GM12878 (cell line): ENCODE measurements around the gene LRRC75A. TPM values are rescaled to one million over a fixed set of nuclear protein-coding genes. Genes with fewer than 3 reads are reported as not detected.

Source experiments
- ATAC-seq: fragments of 200-7000 bp; cut with Tn5 transposase; 3 replicates; pipeline ENCODE4 v1.9.1; 2020; ENCODE audit warnings: mild to moderate bottlenecking, moderate library complexity
- BruUV-seq: library from RNA; stranded (reverse); fragments of 400-500 nt; replicated peaks from 2 replicates; lab custom pipeline; 2021; lab: Mats Ljungman, UMichigan
- CTCF ChIA-PET: fragments of 300-600 bp; sonication (Branson Sonifier 250); formaldehyde crosslinking; extraction: SDS; loops from one replicate; lab custom pipeline; 2021; ENCODE audit warnings: inconsistent platforms; lab: Yijun Ruan, JAX
- POLR2A ChIA-PET: fragments of 350-600 bp; formaldehyde crosslinking; extraction: SDS; loops from one replicate; lab custom pipeline; 2021; ENCODE audit warnings: inconsistent platforms; lab: Charles Lee
- RAD21 ChIA-PET: fragments of 300-600 bp; sonication (Branson Sonifier 250); formaldehyde crosslinking; loops from one replicate; lab custom pipeline; 2023; ENCODE audit warnings: antibody characterized with exemption; ENCODE audit not compliant: unreplicated experiment; lab: Charles Lee
- SMC1A ChIA-PET: fragments of 300-600 bp; sonication (Branson Sonifier 250); formaldehyde crosslinking; loops from one replicate; lab custom pipeline; 2023; ENCODE audit not compliant: unreplicated experiment, uncharacterized antibody; lab: Charles Lee
- DNase-seq: peaks from one replicate; pipeline ENCODE4 v3.0.0-alpha.2; 2011; ENCODE audit warnings: low read depth, low spot score
- FAIRE-seq: peaks from 3 replicates; lab custom pipeline; 2011; peaks lifted over from hg19 to GRCh38; lab: Jason Lieb, UNC
- H2AFZ ChIP-seq: 2 replicates; pipeline ENCODE4 v1.6.0; 2011; ENCODE audit warnings: low read depth, low read length, control low read depth; ENCODE audit not compliant: control insufficient read depth
- H3K27ac ChIP-seq: 2 replicates; pipeline ENCODE4 v1.5.1; 2011; ENCODE audit warnings: control low read depth; ENCODE audit not compliant: control insufficient read depth, insufficient read depth
- H3K27me3 ChIP-seq, 2 experiments: replicated peaks in 1 of 2; 2 replicates each; pipeline versions ENCODE4 v1.6.0 to v1.6.1; 2011; ENCODE audit warnings: low read length in 1 of 2; ENCODE audit not compliant: control insufficient read depth in 2 of 2, insufficient read depth in 2 of 2
- H3K36me3 ChIP-seq, 2 experiments: 2 replicates each; pipeline ENCODE4 v1.5.1; 2011; ENCODE audit warnings: low read length in 1 of 2; ENCODE audit not compliant: control insufficient read depth in 2 of 2, insufficient read depth in 2 of 2
- H3K4me1 ChIP-seq: 2 replicates; pipeline ENCODE4 v1.6.1; 2011; ENCODE audit warnings: mild to moderate bottlenecking, low read length, moderate library complexity, mixed read lengths; ENCODE audit not compliant: control insufficient read depth, insufficient read depth
- H3K4me2 ChIP-seq: 2 replicates; pipeline ENCODE4 v1.6.0; 2011; ENCODE audit warnings: control low read depth; ENCODE audit not compliant: control insufficient read depth, insufficient read depth
- H3K4me3 ChIP-seq: fragments of 200-600 bp; sonication (generic); 2 replicates; pipeline ENCODE4 v1.5.1; 2016
- H3K79me2 ChIP-seq: 2 replicates; pipeline ENCODE4 v1.6.0; 2011; ENCODE audit warnings: low read length; ENCODE audit not compliant: control insufficient read depth, insufficient read depth
- H3K9ac ChIP-seq: 2 replicates; pipeline ENCODE4 v1.8.0; 2011; ENCODE audit warnings: low read length, control low read depth, mixed read lengths; ENCODE audit not compliant: control insufficient read depth, insufficient read depth
- H3K9me3 ChIP-seq: replicated peaks from 3 replicates; pipeline ENCODE4 v1.5.1; 2011; ENCODE audit warnings: mild to moderate bottlenecking, low read length; ENCODE audit not compliant: control insufficient read depth, insufficient read depth
- H4K20me1 ChIP-seq: 2 replicates; pipeline ENCODE4 v1.6.0; 2011; ENCODE audit not compliant: control insufficient read depth, insufficient read depth
- ATF7 ChIP-seq: fragments of 450-650 bp; IDR thresholded peaks from 2 replicates; pipeline ENCODE4 v1.6.1; 2016; ENCODE audit warnings: low read depth, mild to moderate bottlenecking
- ESRRA ChIP-seq: IDR thresholded peaks from 2 replicates; pipeline ENCODE4 v1.6.1; 2012; ENCODE audit warnings: mild to moderate bottlenecking, low read length, improper control_type of control experiment
- MTA3 ChIP-seq: IDR thresholded peaks from 2 replicates; pipeline ENCODE4 v1.6.1; 2012; ENCODE audit warnings: low read length, inconsistent platforms, borderline replicate concordance
- PML ChIP-seq: IDR thresholded peaks from 2 replicates; pipeline ENCODE4 v1.6.1; 2012; ENCODE audit warnings: low read length, inconsistent platforms
- POLR2AphosphoS2 ChIP-seq: IDR thresholded peaks from 2 replicates; pipeline ENCODE4 v1.6.1; 2011; ENCODE audit warnings: low read depth, mild to moderate bottlenecking, low read length, improper control_type of control experiment, moderate library complexity
- RBBP5 ChIP-seq: fragments of 200-600 bp; sonication (generic); conservative IDR thresholded peaks from 2 replicates; pipeline ENCODE4 v1.6.1; 2016
- SMC3 ChIP-seq: IDR thresholded peaks from 2 replicates; pipeline ENCODE4 v1.6.1; 2011; ENCODE audit warnings: low read length, improper control_type of control experiment, borderline replicate concordance
- SPI1 ChIP-seq: IDR thresholded peaks from 2 replicates; pipeline ENCODE4 v1.6.1; 2011; ENCODE audit warnings: low read depth, mild to moderate bottlenecking, low read length, moderate library complexity, borderline replicate concordance; ENCODE audit not compliant: insufficient read depth
- SREBF2 ChIP-seq: IDR thresholded peaks from 2 replicates; pipeline ENCODE4 v1.6.1; 2012; ENCODE audit warnings: mild to moderate bottlenecking, low read length
- SRF ChIP-seq, 2 experiments: IDR thresholded peaks; 2 replicates each; pipeline ENCODE4 v1.6.1; 2011; ENCODE audit warnings: low read depth in 2 of 2, low read length in 2 of 2, mild to moderate bottlenecking in 1 of 2, moderate library complexity in 1 of 2
- STAT3 ChIP-seq: IDR thresholded peaks from 2 replicates; pipeline ENCODE4 v1.6.1; 2011; ENCODE audit warnings: low read depth, low read length, improper control_type of control experiment
- WGBS: methylation state at CpG from one replicate; pipeline ENCODE4 v1.1.6; 2016; ENCODE audit warnings: low lambda C conversion rate; ENCODE audit not compliant: insufficient replicate concordance, insufficient coverage; ENCODE audit errors: missing lambda C conversion rate; 5-methylcytosine and 5-hydroxymethylcytosine counted together
- in situ Hi-C: fragments of 300-500 bp; cut with MboI; formaldehyde crosslinking; loops from 9 replicates; pipeline ENCODE4 v1.14.3; 2018; ENCODE audit warnings: mixed read lengths
- intact Hi-C: fragments of 100-400 bp; cut with micrococcal nuclease; formaldehyde crosslinking; loops from one replicate; pipeline ENCODE4 v1.14.2; 2022; ENCODE audit not compliant: unreplicated experiment
- polyA plus RNA-seq, 11 experiments: library from polyadenylated mRNA; depleted of rRNA in 4 of 11; unstranded in 6 of 11; stranded (reverse) in 5 of 11; fragments of >200 nt; fragmentation: Nextera tagmentation in 4 of 11; fragmentation: Illumina TruSeq in 1 of 11; extraction: Ambion mirVana in 4 of 11; extraction: Trizol in 1 of 11; gene quantifications; 1 replicate in 1 of 11; 2 replicates in 10 of 11; pipeline versions ENCODE4 v1.2.1 to v1.2.3, GENCODE V29; 2011 to 2016; ENCODE audit warnings: inconsistent platforms in 2 of 11, missing spikeins in 2 of 11, low read depth in 1 of 11
- total RNA-seq, 4 experiments: library from RNA; depleted of rRNA in 3 of 4; stranded (reverse); fragments of >200 nt in 3 of 4; fragmentation: Illumina TruSeq in 1 of 4; extraction: Trizol in 1 of 4; gene quantifications; 2 replicates each; pipeline versions ENCODE4 v1.2.1 to v1.2.3, GENCODE V29; 2013 to 2021
- TF ChIP-seq, protein P1 (sequence below): fragments of 450-650 bp; IDR thresholded peaks from 2 replicates; pipeline ENCODE4 v1.6.1; 2017; ENCODE audit warnings: mild to moderate bottlenecking

The LRRC75A gene
- total and polyA plus RNA-seq, 10 of the 15 experiments (the other 5 are each of a cell fraction or from before 2014, with no cell fraction given): 0.01 to 1.3 (median 0.09) TPM; not detected in 2

GRCh38 chr17:16472539-16472938 is 19.5 kb downstream of the LRRC75A start:
- intact Hi-C loops: no loop called here
- ChIA-PET RAD21 (no interaction called here), POLR2A (no interaction called here), SMC1A (no interaction called here), CTCF (interaction anchor here (1.1 to 1.6 kb wide), 3 partner anchors 49 to 109 kb away, joined by 3 to 5 read pairs (median 4); no protein-coding TSS in a partner anchor)
- FAIRE-seq: no peak
- H4K20me1 ChIP-seq: no peaks in the 10 kb centered on the region
- H3K27me3 ChIP-seq: no peaks in the 10 kb centered on the region
- no peak for DNase-seq
- no peak overlapping the region for H2AFZ ChIP-seq
- BruUV-seq: no TSS peak
- in situ Hi-C loops: no loop called here
- TF ChIP-seq SMC3 (no peak), SPI1 (no peak), SREBF2 (no peak), PML (no peak), ESRRA (no peak), SRF (IDR thresholded peaks at IDR 0.05; ENCODE audit: low read depth in 2 of 2, low read length in 2 of 2) (no peak), MTA3 (no peak), RBBP5 (no peak), POLR2AphosphoS2 (no peak), ATF7 (no peak), STAT3 (no peak)
- TF ChIP-seq, protein P1, sequence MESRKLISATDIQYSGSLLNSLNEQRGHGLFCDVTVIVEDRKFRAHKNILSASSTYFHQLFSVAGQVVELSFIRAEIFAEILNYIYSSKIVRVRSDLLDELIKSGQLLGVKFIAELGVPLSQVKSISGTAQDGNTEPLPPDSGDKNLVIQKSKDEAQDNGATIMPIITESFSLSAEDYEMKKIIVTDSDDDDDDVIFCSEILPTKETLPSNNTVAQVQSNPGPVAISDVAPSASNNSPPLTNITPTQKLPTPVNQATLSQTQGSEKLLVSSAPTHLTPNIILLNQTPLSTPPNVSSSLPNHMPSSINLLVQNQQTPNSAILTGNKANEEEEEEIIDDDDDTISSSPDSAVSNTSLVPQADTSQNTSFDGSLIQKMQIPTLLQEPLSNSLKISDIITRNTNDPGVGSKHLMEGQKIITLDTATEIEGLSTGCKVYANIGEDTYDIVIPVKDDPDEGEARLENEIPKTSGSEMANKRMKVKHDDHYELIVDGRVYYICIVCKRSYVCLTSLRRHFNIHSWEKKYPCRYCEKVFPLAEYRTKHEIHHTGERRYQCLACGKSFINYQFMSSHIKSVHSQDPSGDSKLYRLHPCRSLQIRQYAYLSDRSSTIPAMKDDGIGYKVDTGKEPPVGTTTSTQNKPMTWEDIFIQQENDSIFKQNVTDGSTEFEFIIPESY: no peak
- H3K27ac ChIP-seq: no peak overlapping the region
- H3K79me2 ChIP-seq: no peaks in the 10 kb centered on the region
- H3K9me3 ChIP-seq: no peaks in the 10 kb centered on the region
- no peaks in the 10 kb centered on the region for H3K4me1 ChIP-seq
- H3K36me3 ChIP-seq: no peaks in the 10 kb centered on the region
- no peak overlapping the region for H3K9ac ChIP-seq
- H3K4me2 ChIP-seq: no peak overlapping the region
- 51% methylated on average over 6 of the region's 6 CpGs for WGBS
- ATAC-seq: no peak
- no peak overlapping the region for H3K4me3 ChIP-seq
